A673 (cell line): ENCODE measurements around the gene GPR152.

ENCODE experiments used
- CTCF ChIP-seq: fragments of 300-800, 200-600 bp; sonication (generic); conservative IDR thresholded peaks from 2 replicates; pipeline ENCODE4 v1.5.1; 2017; ENCODE audit warnings: low read depth, mild to moderate bottlenecking, antibody characterized with exemption, low read length, moderate library complexity, mixed read lengths
- EZH2 ChIP-seq: fragments of 200-600 bp; sonication (generic); IDR thresholded peaks from 2 replicates; pipeline ENCODE4 v1.6.1; 2017; ENCODE audit warnings: borderline replicate concordance, low read depth, mild to moderate bottlenecking, mixed read lengths, antibody characterized with exemption, low read length; ENCODE audit not compliant: poor library complexity, severe bottlenecking

GRCh38 chr11:67441731-67442351 is 10.7 kb downstream of the GPR152 start:
- TF ChIP-seq CTCF (no peak), EZH2 (no peak)
